B cell (primary cell): Measurements from ENCODE around the gene UTY. TPM values are rescaled to one million over a fixed set of nuclear protein-coding genes. Genes with fewer than 3 reads are reported as not detected.

Experiments
- ATAC-seq: fragments of 200-7000 bp; cut with Tn5 transposase; one replicate; pipeline ENCODE4 v1.10.0; 2021; ENCODE audit warnings: low read depth, mild to moderate bottlenecking, moderate number of reproducible peaks, moderate library complexity
- CTCF ChIA-PET: fragments of 350-600 bp; sonication (Branson Sonifier 250); formaldehyde crosslinking; loops from one replicate; lab custom pipeline; 2021; ENCODE audit warnings: antibody characterized with exemption, inconsistent platforms; lab: Charles Lee
- POLR2A ChIA-PET: fragments of 350-600 bp; sonication (Branson Sonifier 250); formaldehyde crosslinking; loops from one replicate; lab custom pipeline; 2021; ENCODE audit warnings: antibody characterized with exemption; lab: Charles Lee
- DNase-seq: peaks from one replicate; pipeline ENCODE4 v3.0.0; 2013
- H2AFZ ChIP-seq: 2 replicates; pipeline ENCODE4 v1.6.1; 2012; ENCODE audit warnings: mild to moderate bottlenecking, low read depth, low read length; ENCODE audit not compliant: insufficient read depth, poor library complexity, severe bottlenecking
- H3K27ac ChIP-seq, 2 donors: 1 replicate in 1 of 2; 2 replicates in 1 of 2; pipeline ENCODE4 v1.5.1; 2012 to 2013; ENCODE audit warnings: low read length in 2 of 2, mild to moderate bottlenecking in 2 of 2, moderate library complexity in 1 of 2
- H3K27me3 ChIP-seq, 4 experiments: fragments of 200-600 bp in 1 of 4; sonication (generic) in 1 of 4; replicated peaks in 1 of 4; 1 replicate in 2 of 4; 2 replicates in 2 of 4; pipeline versions ENCODE4 v1.6.1 to v1.7.0; 2013 to 2016; ENCODE audit warnings: low read length in 3 of 4, mild to moderate bottlenecking in 2 of 4, mixed read lengths in 1 of 4, moderate library complexity in 1 of 4; ENCODE audit not compliant: insufficient read depth in 4 of 4, control insufficient read depth in 3 of 4; ENCODE audit errors: control extremely low read depth in 1 of 4
- H3K36me3 ChIP-seq, 2 experiments: replicated peaks in 1 of 2; 1 replicate in 1 of 2; 2 replicates in 1 of 2; pipeline versions ENCODE4 v1.6.1 to v1.7.1; 2013; ENCODE audit warnings: low read length in 1 of 2; ENCODE audit not compliant: insufficient read depth in 2 of 2, control insufficient read depth in 1 of 2; ENCODE audit errors: control extremely low read depth in 1 of 2, extremely low read depth in 1 of 2
- H3K4me1 ChIP-seq, 2 donors: fragments of 200-600 bp in 1 of 2; sonication (generic) in 1 of 2; 1 replicate in 1 of 2; 2 replicates in 1 of 2; pipeline versions ENCODE4 v1.5.1 to v1.6.1; 2013 to 2017; ENCODE audit warnings: low read length in 2 of 2; ENCODE audit not compliant: control insufficient read depth in 2 of 2, insufficient read depth in 2 of 2
- H3K4me2 ChIP-seq: replicated peaks from 2 replicates; pipeline ENCODE3; 2012; ENCODE audit warnings: mild to moderate bottlenecking, low read depth, low read length; ENCODE audit not compliant: poor library complexity, severe bottlenecking
- H3K4me3 ChIP-seq, 5 experiments: fragments of 200-600 bp in 1 of 5; sonication (generic) in 1 of 5; 1 replicate in 3 of 5; 2 replicates in 2 of 5; pipeline versions ENCODE4 v1.5.1 to v1.7.0; 2011 to 2016; ENCODE audit warnings: low read length in 4 of 5, mild to moderate bottlenecking in 4 of 5, low read depth in 2 of 5, control low read depth in 1 of 5, moderate library complexity in 1 of 5; ENCODE audit not compliant: insufficient read depth in 1 of 5; ENCODE audit errors: control extremely low read depth in 1 of 5, extremely low read depth in 1 of 5
- H3K79me2 ChIP-seq: fragments of 200-600 bp; sonication (generic); one replicate; pipeline ENCODE4 v1.6.0; 2016; ENCODE audit warnings: low read length; ENCODE audit not compliant: control insufficient read depth, insufficient read depth
- H3K9ac ChIP-seq: fragments of 200-600 bp; sonication (generic); 2 replicates; pipeline ENCODE4 v1.6.1; 2017; ENCODE audit warnings: mild to moderate bottlenecking, low read length, moderate library complexity
- H3K9me3 ChIP-seq, 3 donors: one replicate each; pipeline versions ENCODE4 v1.6.1 to v1.7.1; 2013; ENCODE audit warnings: low read length in 2 of 3; ENCODE audit not compliant: control insufficient read depth in 2 of 3, insufficient read depth in 1 of 3; ENCODE audit errors: control extremely low read depth in 1 of 3
- H4K20me1 ChIP-seq: 2 replicates; pipeline ENCODE4 v1.6.0; 2012; ENCODE audit warnings: mild to moderate bottlenecking, low read length; ENCODE audit not compliant: insufficient read depth, control insufficient read depth, poor library complexity, severe bottlenecking
- H3K27ac Mint-ChIP-seq: one replicate; pipeline ENCODE4 v1.8.0; 2021; ENCODE audit warnings: mixed read lengths
- H3K27me3 Mint-ChIP-seq: one replicate; pipeline ENCODE4 v1.8.0; 2021; ENCODE audit warnings: mixed read lengths
- H3K4me1 Mint-ChIP-seq: one replicate; pipeline ENCODE4 v1.8.0; 2021; ENCODE audit warnings: mixed read lengths
- H3K4me3 Mint-ChIP-seq: one replicate; pipeline ENCODE4 v1.8.0; 2021; ENCODE audit warnings: mixed read lengths
- H3K9me3 Mint-ChIP-seq: one replicate; pipeline ENCODE4 v1.8.0; 2022; ENCODE audit warnings: mixed read lengths; ENCODE audit not compliant: insufficient read depth
- EZH2 ChIP-seq: IDR thresholded peaks from 2 replicates; pipeline ENCODE4 v1.6.1; 2012; ENCODE audit warnings: borderline replicate concordance, low read depth, mild to moderate bottlenecking, moderate library complexity, low read length; ENCODE audit not compliant: insufficient read depth, poor library complexity, severe bottlenecking
- WGBS: methylation state at CpG from one replicate; pipeline ENCODE4 v1.1.5; 2013; ENCODE audit warnings: missing lambda C conversion rate; ENCODE audit not compliant: insufficient coverage; 5-methylcytosine and 5-hydroxymethylcytosine counted together
- intact Hi-C: fragments of 100-400 bp; cut with micrococcal nuclease; formaldehyde crosslinking; loops from one replicate; pipeline ENCODE4 v1.10.0; 2022
- polyA plus RNA-seq: library from polyadenylated mRNA; depleted of rRNA; stranded (reverse); fragments of >200 nt; gene quantifications from 2 replicates; pipeline ENCODE4 v1.2.3, GENCODE V29; 2012
- total RNA-seq, 2 donors: library from RNA; stranded (reverse); fragments of 120-200 nt in 1 of 2; gene quantifications; 1 replicate in 1 of 2; 2 replicates in 1 of 2; pipeline versions ENCODE4 v1.2.3 to v1.2.4, GENCODE V29; 2013 to 2022
- TF ChIP-seq, protein P1 (sequence below): fragments of 200-600 bp; IDR thresholded peaks from one replicate; pipeline ENCODE4 v1.8.0; 2022; ENCODE audit warnings: antibody characterized with exemption, mild to moderate bottlenecking

UTY gene
- total and polyA plus RNA-seq, 2 donors (not counting 1 experiment from before 2014, with no cell fraction given) = 112 TPM; not detected in 1

- Histone ChIP-seq H3K36me3 (peaks cover 0 to 25% of the 10 kb centered on the region in 2 experiments), H3K27ac (no peak overlapping the region), H3K4me2 (no peak overlapping the region), H3K9me3 (no peaks in the 10 kb centered on the region), H3K27me3 (no peaks in the 10 kb centered on the region), H3K4me1 (no peaks in the 10 kb centered on the region), H3K79me2 (no peaks in the 10 kb centered on the region), H3K4me3 (no peak overlapping the region), H4K20me1 (no peaks in the 10 kb centered on the region), H3K9ac (no peak overlapping the region), H2AFZ (no peak overlapping the region)
- no peak for TF ChIP-seq EZH2
- TF ChIP-seq, protein P1, sequence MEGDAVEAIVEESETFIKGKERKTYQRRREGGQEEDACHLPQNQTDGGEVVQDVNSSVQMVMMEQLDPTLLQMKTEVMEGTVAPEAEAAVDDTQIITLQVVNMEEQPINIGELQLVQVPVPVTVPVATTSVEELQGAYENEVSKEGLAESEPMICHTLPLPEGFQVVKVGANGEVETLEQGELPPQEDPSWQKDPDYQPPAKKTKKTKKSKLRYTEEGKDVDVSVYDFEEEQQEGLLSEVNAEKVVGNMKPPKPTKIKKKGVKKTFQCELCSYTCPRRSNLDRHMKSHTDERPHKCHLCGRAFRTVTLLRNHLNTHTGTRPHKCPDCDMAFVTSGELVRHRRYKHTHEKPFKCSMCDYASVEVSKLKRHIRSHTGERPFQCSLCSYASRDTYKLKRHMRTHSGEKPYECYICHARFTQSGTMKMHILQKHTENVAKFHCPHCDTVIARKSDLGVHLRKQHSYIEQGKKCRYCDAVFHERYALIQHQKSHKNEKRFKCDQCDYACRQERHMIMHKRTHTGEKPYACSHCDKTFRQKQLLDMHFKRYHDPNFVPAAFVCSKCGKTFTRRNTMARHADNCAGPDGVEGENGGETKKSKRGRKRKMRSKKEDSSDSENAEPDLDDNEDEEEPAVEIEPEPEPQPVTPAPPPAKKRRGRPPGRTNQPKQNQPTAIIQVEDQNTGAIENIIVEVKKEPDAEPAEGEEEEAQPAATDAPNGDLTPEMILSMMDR = no peak
- no CpG with 5 or more reads among the region's 2 CpGs for WGBS
- no peaks in the 10 kb centered on the region for H3K27me3 Mint-ChIP-seq
- H3K4me3 Mint-ChIP-seq = no peak overlapping the region
- intact Hi-C loops = no loop called here
- H3K27ac Mint-ChIP-seq = no peak overlapping the region
- no peak for DNase-seq
- ChIA-PET CTCF (no interaction called here), POLR2A (no interaction called here)
- H3K9me3 Mint-ChIP-seq = no peaks in the 10 kb centered on the region
- no peak for ATAC-seq
- peaks cover 6% of the 10 kb centered on the region for H3K4me1 Mint-ChIP-seq
Measured at GRCh38 chrY:13330651-13331050, 149.2 kb downstream of the UTY start.

GRCh38 chrY:13312966-13313365, 166.9 kb downstream of the UTY start:
- Mint-ChIP-seq H3K9me3 (no peaks in the 10 kb centered on the region), H3K27me3 (no peaks in the 10 kb centered on the region), H3K4me1 (no peaks in the 10 kb centered on the region), H3K4me3 (no peak overlapping the region), H3K27ac (no peak overlapping the region)
- no peaks in the 10 kb centered on the region for H3K79me2 ChIP-seq
- DNase-seq (no peak), ATAC-seq (no peak)
- no CpG with 5 or more reads among the region's 1 CpG for WGBS
- H2AFZ ChIP-seq = no peak overlapping the region
- H4K20me1 ChIP-seq = no peaks in the 10 kb centered on the region
- peaks cover 0 to 23% of the 10 kb centered on the region in 2 experiments for H3K36me3 ChIP-seq
- no peak overlapping the region for H3K4me2 ChIP-seq
- ChIA-PET CTCF (no interaction called here), POLR2A (no interaction called here)
- H3K4me3 ChIP-seq = no peak overlapping the region
- H3K27me3 ChIP-seq = no peaks in the 10 kb centered on the region
- no peaks in the 10 kb centered on the region for H3K4me1 ChIP-seq
- H3K9me3 ChIP-seq = peaks cover 0 to 10% (median 0%) of the 10 kb centered on the region in 3 donors
- no peak overlapping the region for H3K27ac ChIP-seq
- H3K9ac ChIP-seq = no peak overlapping the region
- intact Hi-C loops = no loop called here
- TF ChIP-seq EZH2 = no peak
- TF ChIP-seq, protein P1 = no peak
